H1 (cell line): ENCODE measurements around the gene TTLL9. TPM values are rescaled to one million over a fixed set of nuclear protein-coding genes. Genes with fewer than 3 reads are reported as not detected.

Experiments
- CTCF ChIA-PET: fragments of 300-600 bp; sonication (Branson Sonifier 250); formaldehyde crosslinking; loops from one replicate; lab custom pipeline; 2021; ENCODE audit not compliant: partially characterized antibody; lab: Charles Lee
- POLR2A ChIA-PET: fragments of 300-600 bp; sonication (Branson Sonifier 250); formaldehyde crosslinking; loops from one replicate; lab custom pipeline; 2021; ENCODE audit warnings: inconsistent platforms; ENCODE audit not compliant: partially characterized antibody; lab: Charles Lee
- DNase-seq, 2 experiments: peaks; one replicate each; pipeline versions ENCODE4 v3.0.0 to v3.0.0-alpha.2; 2010 to 2022; ENCODE audit warnings: low spot score in 2 of 2, low read depth in 1 of 2, mixed read lengths in 1 of 2
- FAIRE-seq: peaks from 2 replicates; lab custom pipeline; 2011; peaks lifted over from hg19 to GRCh38; lab: Jason Lieb, UNC
- H2AFZ ChIP-seq: 2 replicates; pipeline ENCODE4 v1.8.1; 2012; ENCODE audit warnings: low read length, inconsistent platforms
- H2AK5ac ChIP-seq: 2 replicates; pipeline ENCODE4 v1.6.1; 2013; ENCODE audit warnings: low read depth, low read length
- H2BK120ac ChIP-seq: replicated peaks from 2 replicates; pipeline ENCODE3; 2013; ENCODE audit warnings: low read depth, low read length, inconsistent platforms
- H2BK12ac ChIP-seq: 2 replicates; pipeline ENCODE4 v1.6.1; 2013; ENCODE audit warnings: low read depth, low read length
- H2BK15ac ChIP-seq: 2 replicates; pipeline ENCODE4 v1.6.1; 2013; ENCODE audit warnings: low read length
- H2BK20ac ChIP-seq: 2 replicates; pipeline ENCODE4 v1.6.1; 2013; ENCODE audit warnings: low read length
- H2BK5ac ChIP-seq: 2 replicates; pipeline ENCODE4 v1.6.1; 2013; ENCODE audit warnings: low read depth, low read length
- H3K14ac ChIP-seq: 2 replicates; pipeline ENCODE4 v1.6.1; 2013; ENCODE audit warnings: inconsistent platforms; ENCODE audit not compliant: insufficient read length
- H3K18ac ChIP-seq: 2 replicates; pipeline ENCODE4 v1.6.1; 2013; ENCODE audit warnings: low read length; ENCODE audit errors: extremely low read depth
- H3K23ac ChIP-seq: 2 replicates; pipeline ENCODE4 v1.6.1; 2013; ENCODE audit warnings: inconsistent platforms; ENCODE audit not compliant: insufficient read length
- H3K23me2 ChIP-seq: 2 replicates; pipeline ENCODE4 v1.6.1; 2013; ENCODE audit warnings: low read depth, low read length
- H3K27ac ChIP-seq: 2 replicates; pipeline ENCODE4 v1.6.1; 2011; ENCODE audit warnings: low read depth, low read length, inconsistent platforms
- H3K27me3 ChIP-seq, 4 experiments: replicated peaks in 1 of 4; 1 replicate in 1 of 4; 2 replicates in 3 of 4; pipeline versions ENCODE4 v1.6.1 to v1.8.1; 2011 to 2013; ENCODE audit warnings: low read length in 3 of 4, mild to moderate bottlenecking in 3 of 4, inconsistent platforms in 2 of 4, mixed read lengths in 2 of 4, moderate library complexity in 1 of 4; ENCODE audit not compliant: control insufficient read depth in 3 of 4, insufficient read depth in 3 of 4; ENCODE audit errors: extremely low read depth in 1 of 4
- H3K36me3 ChIP-seq, 4 experiments: 2 replicates each; pipeline versions ENCODE4 v1.6.1 to v1.8.1; 2011 to 2013; ENCODE audit warnings: mild to moderate bottlenecking in 4 of 4, low read length in 3 of 4, moderate library complexity in 2 of 4, control low read depth in 1 of 4, inconsistent platforms in 1 of 4; ENCODE audit not compliant: insufficient read depth in 4 of 4, control insufficient read depth in 2 of 4
- H3K4ac ChIP-seq: replicated peaks from 2 replicates; pipeline ENCODE3; 2013; ENCODE audit warnings: low read length, low read depth, mixed read lengths, inconsistent platforms; ENCODE audit not compliant: insufficient read length
- H3K4me1 ChIP-seq, 4 experiments: replicated peaks in 1 of 4; 1 replicate in 1 of 4; 2 replicates in 3 of 4; pipeline versions ENCODE4 v1.6.1 to v1.8.1; 2011 to 2013; ENCODE audit warnings: low read length in 3 of 4, inconsistent platforms in 2 of 4, mixed read lengths in 1 of 4; ENCODE audit not compliant: insufficient read depth in 4 of 4, control insufficient read depth in 3 of 4
- H3K4me2 ChIP-seq, 2 experiments: 2 replicates each; pipeline versions ENCODE4 v1.6.1 to v1.8.1; 2011 to 2013; ENCODE audit warnings: low read depth in 2 of 2, low read length in 2 of 2, control low read depth in 1 of 2, inconsistent platforms in 1 of 2, mild to moderate bottlenecking in 1 of 2; ENCODE audit not compliant: insufficient read depth in 1 of 2
- H3K4me3 ChIP-seq, 4 experiments: fragments of 200-600, 300-600 bp in 1 of 4; sonication (generic), shearing (Covaris generic), sonication (Bioruptor Twin) in 1 of 4; 2 replicates each; pipeline versions ENCODE4 v1.5.1 to v1.8.1; 2011 to 2016; ENCODE audit warnings: low read length in 4 of 4, low read depth in 3 of 4, control low read depth in 2 of 4, inconsistent platforms in 2 of 4, mild to moderate bottlenecking in 2 of 4, mixed read lengths in 1 of 4, moderate library complexity in 1 of 4; ENCODE audit not compliant: insufficient read depth in 2 of 4; ENCODE audit errors: extremely low read depth in 1 of 4
- H3K56ac ChIP-seq: replicated peaks from 2 replicates; pipeline ENCODE3; 2013; ENCODE audit warnings: low read depth, mild to moderate bottlenecking, mixed read lengths, low read length, inconsistent platforms; ENCODE audit not compliant: insufficient read length
- H3K79me1 ChIP-seq: 2 replicates; pipeline ENCODE4 v1.6.1; 2013; ENCODE audit warnings: low read depth, low read length, control low read depth
- H3K79me2 ChIP-seq, 2 experiments: 2 replicates each; pipeline versions ENCODE4 v1.6.1 to v1.8.1; 2012 to 2013; ENCODE audit warnings: low read length in 2 of 2, mild to moderate bottlenecking in 2 of 2, inconsistent platforms in 1 of 2; ENCODE audit not compliant: insufficient read depth in 2 of 2, control insufficient read depth in 1 of 2
- H3K9ac ChIP-seq, 4 experiments: replicated peaks in 1 of 4; 1 replicate in 1 of 4; 2 replicates in 3 of 4; pipeline versions ENCODE4 v1.6.1 to v1.8.1; 2011 to 2013; ENCODE audit warnings: low read depth in 3 of 4, low read length in 3 of 4, control low read depth in 2 of 4, mild to moderate bottlenecking in 2 of 4, moderate library complexity in 2 of 4, inconsistent platforms in 1 of 4; ENCODE audit errors: extremely low read depth in 1 of 4
- H3K9me3 ChIP-seq, 2 experiments: 2 replicates each; pipeline versions ENCODE4 v1.6.1 to v1.8.1; 2012 to 2013; ENCODE audit warnings: mild to moderate bottlenecking in 2 of 2, moderate library complexity in 2 of 2, control low read depth in 1 of 2, inconsistent platforms in 1 of 2, low read depth in 1 of 2, low read length in 1 of 2, mixed read lengths in 1 of 2; ENCODE audit not compliant: insufficient read depth in 2 of 2
- H4K20me1 ChIP-seq, 2 experiments: replicated peaks in 1 of 2; 2 replicates each; pipeline versions ENCODE3 to v1.8.1; 2011 to 2013; ENCODE audit warnings: inconsistent platforms in 2 of 2, low read length in 2 of 2, mild to moderate bottlenecking in 1 of 2; ENCODE audit not compliant: insufficient read depth in 2 of 2, control insufficient read depth in 1 of 2
- H4K5ac ChIP-seq: 2 replicates; pipeline ENCODE4 v1.6.1; 2013; ENCODE audit warnings: low read length, low read depth, mixed read lengths, inconsistent platforms; ENCODE audit not compliant: insufficient read length
- H4K8ac ChIP-seq: 2 replicates; pipeline ENCODE4 v1.8.0; 2013; ENCODE audit warnings: mild to moderate bottlenecking, moderate library complexity, low read length, inconsistent platforms; ENCODE audit not compliant: insufficient read depth; ENCODE audit errors: extremely low read depth
- H4K91ac ChIP-seq: replicated peaks from 2 replicates; pipeline ENCODE3; 2013; ENCODE audit warnings: low read length, mixed read lengths, inconsistent platforms; ENCODE audit not compliant: insufficient read length
- polyA plus RNA-seq, 7 experiments: library from polyadenylated mRNA; depleted of rRNA in 3 of 7; stranded (reverse) in 5 of 7; unstranded in 2 of 7; fragments of >200 nt in 5 of 7; fragments of 200-250 nt in 2 of 7; gene quantifications; 1 replicate in 5 of 7; 2 replicates in 1 of 7; 4 replicates in 1 of 7; pipeline versions ENCODE4 v1.2.1 to v1.2.3, GENCODE V29; 2011 to 2013; ENCODE audit warnings: missing spikeins in 2 of 7, mixed read lengths in 2 of 7
- total RNA-seq: library from RNA; stranded (reverse); fragmentation: NEBNext Ultra II Directional; extraction: Animal tissue kit (Norgen Biotek cat#: 25700); gene quantifications from 2 replicates; pipeline ENCODE4 v1.2.1, GENCODE V29; 2021
- TF ChIP-seq, protein P1 (sequence below): fragments of 300-600 bp; sonication (generic); IDR thresholded peaks from 2 replicates; pipeline ENCODE4 v1.7.1; 2012; ENCODE audit warnings: low read length, moderate library complexity, mild to moderate bottlenecking, inconsistent platforms; ENCODE audit not compliant: insufficient replicate concordance

The TTLL9 gene
- total and polyA plus RNA-seq, 2 of the 8 experiments (the other 6 are each of a cell fraction or from before 2014, with no cell fraction given), result 0.06 TPM; not detected in 1

DNA sequence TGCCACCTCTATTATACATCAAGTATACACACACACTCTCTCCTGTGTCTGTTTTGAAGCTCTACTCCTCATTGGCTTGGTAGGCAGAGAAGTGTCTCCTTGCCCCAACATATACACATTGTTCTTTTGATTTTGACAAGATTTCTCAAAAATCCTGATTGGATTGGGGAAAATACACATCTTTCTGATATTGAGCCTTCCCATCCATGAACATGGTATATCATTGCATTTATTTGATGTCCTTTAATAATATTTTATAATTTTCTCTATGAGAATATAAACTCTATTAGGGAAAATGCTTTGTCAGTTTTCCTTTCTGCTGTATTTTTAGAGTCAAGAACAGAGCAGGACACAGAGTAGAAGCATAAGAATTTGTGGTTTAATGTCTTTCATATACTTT is 7.2 kb downstream of the TTLL9 start:
- peaks cover 7% of the 10 kb centered on the region; the same call in 1 of the 2 replicates for H3K23me2 ChIP-seq
- FAIRE-seq (no peak), DNase-seq (no peak)
- no peak overlapping the region for H3K23ac ChIP-seq
- H3K79me1 ChIP-seq, result no peaks in the 10 kb centered on the region
- no peak overlapping the region for H2AK5ac ChIP-seq
- H2BK120ac ChIP-seq, result no peak overlapping the region
- no peak overlapping the region for H3K4me3 ChIP-seq
- POLR2A ChIA-PET, result no interaction called here
- peaks cover 0 to 3% (median 0%) of the 10 kb centered on the region in 4 experiments; a peak in 1 of 7 replicates for H3K4me1 ChIP-seq
- no peak overlapping the region for H3K4ac ChIP-seq
- H2AFZ ChIP-seq, result no peak overlapping the region
- no peak overlapping the region for H2BK15ac ChIP-seq
- H4K8ac ChIP-seq, result no peak overlapping the region
- CTCF ChIA-PET, result interaction anchor here (0.6 to 4.2 kb wide), 2 partner anchors 74 to 163 kb away, joined by 3 to 18 read pairs; partner anchors contain the start of gene PDRG1
- no peak overlapping the region for H3K14ac ChIP-seq
- no peaks in the 10 kb centered on the region for H4K20me1 ChIP-seq
- no peak overlapping the region for H3K18ac ChIP-seq
- H3K9me3 ChIP-seq, result no peaks in the 10 kb centered on the region
- H3K56ac ChIP-seq, result no peak overlapping the region
- H3K27me3 ChIP-seq, result peaks cover 0 to 3% (median 0%) of the 10 kb centered on the region in 4 experiments; a peak in 3 of 7 replicates
- H3K79me2 ChIP-seq, result no peaks in the 10 kb centered on the region
- H4K5ac ChIP-seq, result no peak overlapping the region
- H3K27ac ChIP-seq, result no peak overlapping the region
- H3K4me2 ChIP-seq, result no peak overlapping the region
- no peaks in the 10 kb centered on the region for H3K36me3 ChIP-seq
- no peak overlapping the region for H4K91ac ChIP-seq
- no peak overlapping the region for H2BK5ac ChIP-seq
- H2BK20ac ChIP-seq, result no peak overlapping the region
- no peak overlapping the region for H2BK12ac ChIP-seq
- no peak overlapping the region for H3K9ac ChIP-seq
- TF ChIP-seq, protein P1, sequence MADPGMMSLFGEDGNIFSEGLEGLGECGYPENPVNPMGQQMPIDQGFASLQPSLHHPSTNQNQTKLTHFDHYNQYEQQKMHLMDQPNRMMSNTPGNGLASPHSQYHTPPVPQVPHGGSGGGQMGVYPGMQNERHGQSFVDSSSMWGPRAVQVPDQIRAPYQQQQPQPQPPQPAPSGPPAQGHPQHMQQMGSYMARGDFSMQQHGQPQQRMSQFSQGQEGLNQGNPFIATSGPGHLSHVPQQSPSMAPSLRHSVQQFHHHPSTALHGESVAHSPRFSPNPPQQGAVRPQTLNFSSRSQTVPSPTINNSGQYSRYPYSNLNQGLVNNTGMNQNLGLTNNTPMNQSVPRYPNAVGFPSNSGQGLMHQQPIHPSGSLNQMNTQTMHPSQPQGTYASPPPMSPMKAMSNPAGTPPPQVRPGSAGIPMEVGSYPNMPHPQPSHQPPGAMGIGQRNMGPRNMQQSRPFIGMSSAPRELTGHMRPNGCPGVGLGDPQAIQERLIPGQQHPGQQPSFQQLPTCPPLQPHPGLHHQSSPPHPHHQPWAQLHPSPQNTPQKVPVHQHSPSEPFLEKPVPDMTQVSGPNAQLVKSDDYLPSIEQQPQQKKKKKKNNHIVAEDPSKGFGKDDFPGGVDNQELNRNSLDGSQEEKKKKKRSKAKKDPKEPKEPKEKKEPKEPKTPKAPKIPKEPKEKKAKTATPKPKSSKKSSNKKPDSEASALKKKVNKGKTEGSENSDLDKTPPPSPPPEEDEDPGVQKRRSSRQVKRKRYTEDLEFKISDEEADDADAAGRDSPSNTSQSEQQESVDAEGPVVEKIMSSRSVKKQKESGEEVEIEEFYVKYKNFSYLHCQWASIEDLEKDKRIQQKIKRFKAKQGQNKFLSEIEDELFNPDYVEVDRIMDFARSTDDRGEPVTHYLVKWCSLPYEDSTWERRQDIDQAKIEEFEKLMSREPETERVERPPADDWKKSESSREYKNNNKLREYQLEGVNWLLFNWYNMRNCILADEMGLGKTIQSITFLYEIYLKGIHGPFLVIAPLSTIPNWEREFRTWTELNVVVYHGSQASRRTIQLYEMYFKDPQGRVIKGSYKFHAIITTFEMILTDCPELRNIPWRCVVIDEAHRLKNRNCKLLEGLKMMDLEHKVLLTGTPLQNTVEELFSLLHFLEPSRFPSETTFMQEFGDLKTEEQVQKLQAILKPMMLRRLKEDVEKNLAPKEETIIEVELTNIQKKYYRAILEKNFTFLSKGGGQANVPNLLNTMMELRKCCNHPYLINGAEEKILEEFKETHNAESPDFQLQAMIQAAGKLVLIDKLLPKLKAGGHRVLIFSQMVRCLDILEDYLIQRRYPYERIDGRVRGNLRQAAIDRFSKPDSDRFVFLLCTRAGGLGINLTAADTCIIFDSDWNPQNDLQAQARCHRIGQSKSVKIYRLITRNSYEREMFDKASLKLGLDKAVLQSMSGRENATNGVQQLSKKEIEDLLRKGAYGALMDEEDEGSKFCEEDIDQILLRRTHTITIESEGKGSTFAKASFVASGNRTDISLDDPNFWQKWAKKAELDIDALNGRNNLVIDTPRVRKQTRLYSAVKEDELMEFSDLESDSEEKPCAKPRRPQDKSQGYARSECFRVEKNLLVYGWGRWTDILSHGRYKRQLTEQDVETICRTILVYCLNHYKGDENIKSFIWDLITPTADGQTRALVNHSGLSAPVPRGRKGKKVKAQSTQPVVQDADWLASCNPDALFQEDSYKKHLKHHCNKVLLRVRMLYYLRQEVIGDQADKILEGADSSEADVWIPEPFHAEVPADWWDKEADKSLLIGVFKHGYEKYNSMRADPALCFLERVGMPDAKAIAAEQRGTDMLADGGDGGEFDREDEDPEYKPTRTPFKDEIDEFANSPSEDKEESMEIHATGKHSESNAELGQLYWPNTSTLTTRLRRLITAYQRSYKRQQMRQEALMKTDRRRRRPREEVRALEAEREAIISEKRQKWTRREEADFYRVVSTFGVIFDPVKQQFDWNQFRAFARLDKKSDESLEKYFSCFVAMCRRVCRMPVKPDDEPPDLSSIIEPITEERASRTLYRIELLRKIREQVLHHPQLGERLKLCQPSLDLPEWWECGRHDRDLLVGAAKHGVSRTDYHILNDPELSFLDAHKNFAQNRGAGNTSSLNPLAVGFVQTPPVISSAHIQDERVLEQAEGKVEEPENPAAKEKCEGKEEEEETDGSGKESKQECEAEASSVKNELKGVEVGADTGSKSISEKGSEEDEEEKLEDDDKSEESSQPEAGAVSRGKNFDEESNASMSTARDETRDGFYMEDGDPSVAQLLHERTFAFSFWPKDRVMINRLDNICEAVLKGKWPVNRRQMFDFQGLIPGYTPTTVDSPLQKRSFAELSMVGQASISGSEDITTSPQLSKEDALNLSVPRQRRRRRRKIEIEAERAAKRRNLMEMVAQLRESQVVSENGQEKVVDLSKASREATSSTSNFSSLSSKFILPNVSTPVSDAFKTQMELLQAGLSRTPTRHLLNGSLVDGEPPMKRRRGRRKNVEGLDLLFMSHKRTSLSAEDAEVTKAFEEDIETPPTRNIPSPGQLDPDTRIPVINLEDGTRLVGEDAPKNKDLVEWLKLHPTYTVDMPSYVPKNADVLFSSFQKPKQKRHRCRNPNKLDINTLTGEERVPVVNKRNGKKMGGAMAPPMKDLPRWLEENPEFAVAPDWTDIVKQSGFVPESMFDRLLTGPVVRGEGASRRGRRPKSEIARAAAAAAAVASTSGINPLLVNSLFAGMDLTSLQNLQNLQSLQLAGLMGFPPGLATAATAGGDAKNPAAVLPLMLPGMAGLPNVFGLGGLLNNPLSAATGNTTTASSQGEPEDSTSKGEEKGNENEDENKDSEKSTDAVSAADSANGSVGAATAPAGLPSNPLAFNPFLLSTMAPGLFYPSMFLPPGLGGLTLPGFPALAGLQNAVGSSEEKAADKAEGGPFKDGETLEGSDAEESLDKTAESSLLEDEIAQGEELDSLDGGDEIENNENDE, result no peak
